SU-DHL-6 (cell line): ENCODE measurements around the gene ARFGAP3.

Experiments used
- H2AFZ ChIP-seq: fragments of 200-600 bp; sonication (generic); 2 replicates; pipeline ENCODE4 v1.6.1; 2014; ENCODE audit warnings: low read depth, mild to moderate bottlenecking, moderate library complexity, mixed read lengths, antibody characterized with exemption, low read length; ENCODE audit not compliant: severe bottlenecking
- H3F3A ChIP-seq: fragments of 200-600 bp; shearing (Covaris generic); 2 replicates; pipeline ENCODE4 v1.6.0; 2016; ENCODE audit warnings: antibody characterized with exemption, mild to moderate bottlenecking; ENCODE audit not compliant: insufficient read depth
- H3K27ac ChIP-seq: fragments of 200-600 bp; sonication (generic); 2 replicates; pipeline ENCODE4 v1.5.1; 2016; ENCODE audit warnings: low read depth, mild to moderate bottlenecking, low read length, moderate library complexity, mixed read lengths
- H3K27me3 ChIP-seq: fragments of 200-600 bp; sonication (generic), shearing (Covaris generic); 2 replicates; pipeline ENCODE4 v1.6.0; 2014; ENCODE audit warnings: mild to moderate bottlenecking, low read length
- H3K36me3 ChIP-seq: fragments of 200-600 bp; sonication (generic); 2 replicates; pipeline ENCODE4 v1.6.1; 2014; ENCODE audit warnings: mild to moderate bottlenecking, low read length, mixed read lengths
- H3K4me2 ChIP-seq: fragments of 300-600, 200-600 bp; shearing (Covaris generic), sonication (generic); 2 replicates; pipeline ENCODE4 v1.6.0; 2014; ENCODE audit warnings: low read length, low read depth, mild to moderate bottlenecking; ENCODE audit not compliant: poor library complexity, severe bottlenecking
- H3K4me3 ChIP-seq: fragments of 200-600 bp; sonication (generic); 2 replicates; pipeline ENCODE4 v1.5.1; 2014; ENCODE audit warnings: antibody characterized with exemption, low read length, mild to moderate bottlenecking, mixed read lengths; ENCODE audit not compliant: insufficient read depth, poor library complexity, severe bottlenecking
- H3K79me2 ChIP-seq: fragments of 200-600 bp; sonication (generic); 2 replicates; pipeline ENCODE4 v1.6.1; 2014; ENCODE audit warnings: mild to moderate bottlenecking, low read length, moderate library complexity; ENCODE audit not compliant: insufficient read depth
- H3K9ac ChIP-seq: fragments of 200-600 bp; sonication (generic); 2 replicates; pipeline ENCODE4 v1.7.0; 2014; ENCODE audit warnings: mild to moderate bottlenecking, low read length
- H3K9me2 ChIP-seq: fragments of 200-600 bp; sonication (generic); replicated peaks from 2 replicates; pipeline ENCODE4 v1.6.1; 2014; ENCODE audit warnings: low read length; ENCODE audit not compliant: insufficient read depth
- H3K9me3 ChIP-seq: fragments of 200-600 bp; sonication (generic); 2 replicates; pipeline ENCODE4 v1.6.1; 2014; ENCODE audit warnings: low read length, mixed read lengths; ENCODE audit not compliant: insufficient read depth
- H4K20me1 ChIP-seq: fragments of 200-600 bp; sonication (generic); 2 replicates; pipeline ENCODE4 v1.6.1; 2014; ENCODE audit warnings: low read depth, mild to moderate bottlenecking, antibody characterized with exemption, low read length, moderate library complexity, mixed read lengths
- EZH2phosphoT487 ChIP-seq: fragments of 200-600 bp; sonication (generic), shearing (Covaris generic); conservative IDR thresholded peaks from 2 replicates; pipeline ENCODE4 v1.6.1; 2018; ENCODE audit warnings: mild to moderate bottlenecking, antibody characterized with exemption, low read length, moderate library complexity, mixed read lengths
- TF ChIP-seq, protein P1 (sequence below): fragments of 200-600 bp; sonication (generic); IDR thresholded peaks from one replicate; pipeline ENCODE4 v1.5.1; 2017; ENCODE audit warnings: antibody characterized with exemption, mild to moderate bottlenecking, low read length, moderate library complexity; ENCODE audit not compliant: insufficient read depth, poor library complexity, severe bottlenecking

The ARFGAP3 gene

DNA sequence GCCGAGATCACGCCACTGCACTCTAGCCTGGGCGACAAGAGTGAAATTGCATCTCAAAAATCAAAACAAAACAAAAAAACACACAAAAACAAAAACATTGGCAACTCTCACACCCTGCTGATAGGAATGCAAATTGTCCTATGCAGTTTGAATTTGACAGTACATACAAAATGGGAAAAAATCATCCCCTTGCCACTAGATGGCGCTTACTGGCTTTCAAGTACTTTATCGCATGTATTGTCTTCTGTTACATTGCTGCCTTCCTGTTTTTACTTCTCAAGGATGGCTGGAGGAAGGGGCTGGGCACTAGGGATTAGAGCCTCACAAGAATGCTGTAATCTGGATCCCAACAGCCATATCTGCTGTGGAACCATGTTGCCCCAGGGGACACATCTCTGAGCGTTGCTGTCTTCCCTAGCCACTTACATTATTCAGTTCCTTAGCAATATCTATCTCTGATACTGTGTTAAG is 77.0 kb downstream of the ARFGAP3 start:
- Histone ChIP-seq H3K79me2 (no peaks in the 10 kb centered on the region), H3K9me3 (no peaks in the 10 kb centered on the region), H3K4me2 (no peak overlapping the region), H3K9me2 (no peaks in the 10 kb centered on the region), H3K9ac (no peak overlapping the region), H2AFZ (no peak overlapping the region), H3F3A (no peaks in the 10 kb centered on the region), H3K4me3 (no peak overlapping the region), H4K20me1 (no peaks in the 10 kb centered on the region), H3K27me3 (no peaks in the 10 kb centered on the region), H3K27ac (no peak overlapping the region), H3K36me3 (no peaks in the 10 kb centered on the region)
- TF ChIP-seq EZH2phosphoT487, result no peak
- TF ChIP-seq, protein P1, sequence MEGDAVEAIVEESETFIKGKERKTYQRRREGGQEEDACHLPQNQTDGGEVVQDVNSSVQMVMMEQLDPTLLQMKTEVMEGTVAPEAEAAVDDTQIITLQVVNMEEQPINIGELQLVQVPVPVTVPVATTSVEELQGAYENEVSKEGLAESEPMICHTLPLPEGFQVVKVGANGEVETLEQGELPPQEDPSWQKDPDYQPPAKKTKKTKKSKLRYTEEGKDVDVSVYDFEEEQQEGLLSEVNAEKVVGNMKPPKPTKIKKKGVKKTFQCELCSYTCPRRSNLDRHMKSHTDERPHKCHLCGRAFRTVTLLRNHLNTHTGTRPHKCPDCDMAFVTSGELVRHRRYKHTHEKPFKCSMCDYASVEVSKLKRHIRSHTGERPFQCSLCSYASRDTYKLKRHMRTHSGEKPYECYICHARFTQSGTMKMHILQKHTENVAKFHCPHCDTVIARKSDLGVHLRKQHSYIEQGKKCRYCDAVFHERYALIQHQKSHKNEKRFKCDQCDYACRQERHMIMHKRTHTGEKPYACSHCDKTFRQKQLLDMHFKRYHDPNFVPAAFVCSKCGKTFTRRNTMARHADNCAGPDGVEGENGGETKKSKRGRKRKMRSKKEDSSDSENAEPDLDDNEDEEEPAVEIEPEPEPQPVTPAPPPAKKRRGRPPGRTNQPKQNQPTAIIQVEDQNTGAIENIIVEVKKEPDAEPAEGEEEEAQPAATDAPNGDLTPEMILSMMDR, result peak; percentile 55

DNA sequence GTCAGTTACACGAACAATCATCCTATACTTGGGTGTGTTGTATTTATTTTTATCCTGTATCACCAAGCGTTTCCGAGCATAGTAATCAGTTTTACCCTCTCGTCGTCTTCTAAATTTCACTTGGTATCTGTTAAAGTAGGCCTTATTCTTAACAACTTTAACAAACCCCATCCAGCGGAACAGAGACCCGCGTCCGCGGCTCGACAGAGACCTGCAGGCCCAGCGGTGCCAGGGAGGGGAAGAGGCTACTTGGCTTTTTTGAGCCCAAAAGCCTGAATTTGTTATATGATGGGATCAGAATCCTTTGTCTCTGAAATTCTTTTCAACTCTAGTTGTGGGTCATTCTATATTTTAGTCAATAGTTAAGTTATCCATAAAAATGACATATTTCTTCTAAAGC is 79.9 kb downstream of the ARFGAP3 start:
- no peaks in the 10 kb centered on the region for H3K36me3 ChIP-seq
- H3K9me2 ChIP-seq, result no peaks in the 10 kb centered on the region
- H3F3A ChIP-seq, result peaks cover 3% of the 10 kb centered on the region; the same call in 1 of the 2 replicates
- H4K20me1 ChIP-seq, result no peaks in the 10 kb centered on the region
- H3K27ac ChIP-seq, result no peak overlapping the region
- H3K4me2 ChIP-seq, result no peak overlapping the region
- TF ChIP-seq, protein P1, result no peak
- TF ChIP-seq EZH2phosphoT487, result no peak
- H3K9ac ChIP-seq, result no peak overlapping the region
- H3K9me3 ChIP-seq, result no peaks in the 10 kb centered on the region; the same call in 1 of the 2 replicates
- H3K4me3 ChIP-seq, result no peak overlapping the region
- H3K79me2 ChIP-seq, result no peaks in the 10 kb centered on the region
- H2AFZ ChIP-seq, result no peak overlapping the region
- H3K27me3 ChIP-seq, result no peaks in the 10 kb centered on the region

DNA sequence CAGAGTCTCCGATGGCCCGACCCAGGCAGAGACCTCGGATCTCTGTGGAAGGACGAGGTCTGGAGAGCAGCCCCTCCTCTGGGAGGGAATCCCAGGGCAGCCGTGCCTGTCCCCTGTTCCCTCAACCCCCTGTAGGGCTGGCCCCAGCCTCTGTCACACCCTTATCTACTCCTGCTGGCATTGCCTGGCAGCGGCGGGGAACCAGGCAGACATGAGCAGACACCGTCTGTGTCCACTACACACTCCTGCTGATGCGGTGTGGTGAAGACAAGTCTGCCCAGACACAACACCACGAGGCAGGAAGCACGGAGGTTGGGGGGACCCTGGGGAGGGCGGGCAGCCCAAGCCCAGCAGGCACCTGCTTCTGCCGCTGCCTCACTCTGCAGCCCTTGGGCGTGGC is 83.9 kb downstream of the ARFGAP3 start:
- Histone ChIP-seq H3K27me3 (no peaks in the 10 kb centered on the region), H3K9me3 (no peaks in the 10 kb centered on the region; the same call in 1 of the 2 replicates), H4K20me1 (no peaks in the 10 kb centered on the region), H3K4me3 (no peak overlapping the region), H3K79me2 (no peaks in the 10 kb centered on the region), H3K27ac (peak overlapping the region; percentile 71), H3F3A (peaks cover 16% of the 10 kb centered on the region), H3K9me2 (no peaks in the 10 kb centered on the region), H2AFZ (no peak overlapping the region), H3K9ac (peak overlapping the region; percentile 32), H3K36me3 (no peaks in the 10 kb centered on the region), H3K4me2 (peak overlapping the region; percentile 30)
- TF ChIP-seq EZH2phosphoT487, result no peak
- TF ChIP-seq, protein P1, result no peak
